ENCODE measurements around the gene ADAP2.

ADAP2 gene

DNA sequence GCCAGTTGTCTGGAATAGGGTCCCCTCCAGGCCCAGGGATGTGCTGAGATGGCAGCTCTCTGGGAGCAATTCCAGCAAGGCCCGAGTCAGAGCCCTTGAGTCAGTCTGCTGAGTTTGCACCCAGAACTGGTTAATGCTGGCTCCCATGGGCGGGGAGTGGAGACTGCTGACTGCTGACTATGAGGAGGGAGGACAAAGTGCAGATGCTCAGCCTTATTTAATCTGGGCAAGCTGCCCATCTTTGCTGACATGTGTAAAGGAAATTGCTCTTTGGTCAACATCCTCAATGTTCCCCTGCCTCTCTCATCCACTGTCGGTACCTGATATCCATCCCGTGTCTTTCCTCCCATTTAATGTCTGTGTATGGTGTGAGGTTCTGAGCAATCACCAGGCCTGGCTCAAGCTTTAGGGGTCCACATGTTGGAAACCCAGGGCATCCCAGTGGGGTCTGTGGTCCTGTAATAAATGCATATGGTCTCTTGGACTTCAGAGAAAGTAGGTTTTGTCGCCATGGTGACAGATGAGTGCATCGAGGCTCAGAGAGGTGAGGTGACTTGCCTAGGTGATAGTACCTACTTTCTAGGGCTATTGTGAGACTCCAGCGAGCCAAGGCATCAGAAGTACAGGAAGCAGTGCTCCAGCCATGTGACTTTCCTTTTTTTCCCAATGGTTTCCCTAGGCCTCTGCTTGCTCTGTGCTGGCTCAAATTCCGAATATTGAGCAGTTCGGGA lies 29.1 kb downstream of the ADAP2 start:
- H3K27ac ChIP-seq = no peak overlapping the region
- TF ChIP-seq ZFX (IDR thresholded peaks at IDR 0.05; ENCODE audit: borderline replicate concordance) = no peak
- TF ChIP-seq, protein P1, sequence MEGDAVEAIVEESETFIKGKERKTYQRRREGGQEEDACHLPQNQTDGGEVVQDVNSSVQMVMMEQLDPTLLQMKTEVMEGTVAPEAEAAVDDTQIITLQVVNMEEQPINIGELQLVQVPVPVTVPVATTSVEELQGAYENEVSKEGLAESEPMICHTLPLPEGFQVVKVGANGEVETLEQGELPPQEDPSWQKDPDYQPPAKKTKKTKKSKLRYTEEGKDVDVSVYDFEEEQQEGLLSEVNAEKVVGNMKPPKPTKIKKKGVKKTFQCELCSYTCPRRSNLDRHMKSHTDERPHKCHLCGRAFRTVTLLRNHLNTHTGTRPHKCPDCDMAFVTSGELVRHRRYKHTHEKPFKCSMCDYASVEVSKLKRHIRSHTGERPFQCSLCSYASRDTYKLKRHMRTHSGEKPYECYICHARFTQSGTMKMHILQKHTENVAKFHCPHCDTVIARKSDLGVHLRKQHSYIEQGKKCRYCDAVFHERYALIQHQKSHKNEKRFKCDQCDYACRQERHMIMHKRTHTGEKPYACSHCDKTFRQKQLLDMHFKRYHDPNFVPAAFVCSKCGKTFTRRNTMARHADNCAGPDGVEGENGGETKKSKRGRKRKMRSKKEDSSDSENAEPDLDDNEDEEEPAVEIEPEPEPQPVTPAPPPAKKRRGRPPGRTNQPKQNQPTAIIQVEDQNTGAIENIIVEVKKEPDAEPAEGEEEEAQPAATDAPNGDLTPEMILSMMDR (IDR thresholded peaks at IDR 0.05) = no peak

DNA sequence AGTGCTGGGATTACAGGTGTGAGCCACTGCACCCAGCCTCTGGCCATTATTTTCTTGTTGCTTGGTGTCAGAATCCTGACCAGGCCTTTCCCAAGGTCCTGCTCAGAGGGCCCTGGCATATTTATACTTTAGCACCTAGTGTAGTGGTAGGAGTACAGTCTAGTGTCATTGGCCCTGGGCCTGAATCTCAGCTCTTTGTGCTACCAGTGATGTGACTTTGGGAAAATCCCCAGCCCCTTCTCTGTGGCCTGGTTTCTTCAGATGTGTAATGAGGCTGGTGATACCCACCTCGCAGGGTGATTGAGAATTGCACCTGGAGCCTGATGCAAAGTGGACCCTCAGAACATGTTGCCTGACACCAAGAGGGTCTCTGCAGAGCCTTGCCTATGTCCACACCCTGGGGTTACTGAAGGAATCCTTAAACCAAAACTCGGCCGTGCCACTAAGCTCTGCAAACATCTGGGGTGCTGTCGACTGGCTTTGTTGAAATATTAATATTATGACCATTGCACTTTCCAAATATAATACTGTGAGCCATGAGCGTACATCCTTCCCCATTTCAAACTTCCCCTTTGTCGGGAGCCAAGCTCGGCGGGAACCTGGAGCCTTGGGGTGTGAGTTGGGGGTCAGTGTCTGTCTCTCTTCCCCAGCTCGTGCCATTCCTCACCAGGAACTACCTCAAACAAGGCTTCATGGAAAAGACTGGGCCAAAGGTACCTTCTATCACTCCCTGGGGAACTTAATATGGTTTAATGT lies 31.1 kb downstream of the ADAP2 start:
- TF ChIP-seq, protein P1 (IDR thresholded peaks at IDR 0.05) = no peak
- no peak for TF ChIP-seq ZFX (IDR thresholded peaks at IDR 0.05; ENCODE audit: borderline replicate concordance)
- H3K27ac ChIP-seq = no peak overlapping the region

DNA sequence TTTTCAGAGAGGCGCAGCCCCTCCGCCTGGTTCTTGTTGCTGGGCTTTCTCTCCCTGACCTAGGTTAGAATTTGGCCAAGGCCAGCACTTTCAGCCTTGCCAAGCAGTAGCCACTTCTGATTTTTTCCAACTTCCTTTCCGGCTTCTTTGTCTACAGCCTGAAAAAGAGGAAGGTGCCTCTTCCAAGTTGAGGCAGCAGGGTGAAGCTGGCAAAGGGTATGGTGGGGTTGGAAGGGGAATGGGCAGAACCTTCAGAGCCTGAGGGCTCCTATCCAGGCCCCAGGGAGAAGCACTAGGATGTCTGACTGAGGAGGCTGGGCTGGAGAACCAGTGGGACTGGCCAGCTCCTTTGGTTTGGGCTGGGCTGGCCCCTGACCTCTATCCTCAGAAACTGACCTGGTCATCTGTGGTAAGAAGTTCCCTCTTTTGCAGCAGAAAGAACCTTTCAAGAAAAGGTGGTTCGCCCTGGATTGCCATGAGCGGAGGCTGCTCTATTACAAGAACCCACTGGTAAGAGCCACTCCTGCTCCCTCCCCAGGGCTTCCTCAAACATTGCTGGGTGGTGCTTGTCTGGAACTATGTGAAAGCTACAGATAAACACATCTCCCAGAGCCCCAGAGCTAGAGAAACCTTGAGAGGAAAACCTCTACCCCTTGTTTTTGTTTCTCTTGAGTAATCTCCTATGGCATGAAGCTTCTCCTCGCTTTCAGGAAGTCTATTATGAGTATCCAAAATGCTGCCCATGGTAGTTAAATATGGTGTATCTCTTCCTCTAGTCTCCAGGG lies 32.5 kb downstream of the ADAP2 start:
- H3K27ac ChIP-seq = no peak overlapping the region
- TF ChIP-seq ZFX (IDR thresholded peaks at IDR 0.05; ENCODE audit: borderline replicate concordance) = no peak
- TF ChIP-seq, protein P1 (IDR thresholded peaks at IDR 0.05) = no peak

- no peak overlapping the region for H3K27ac ChIP-seq
- TF ChIP-seq ZFX (IDR thresholded peaks at IDR 0.05; ENCODE audit: borderline replicate concordance) = no peak
- TF ChIP-seq, protein P1 (IDR thresholded peaks at IDR 0.05) = no peak
Measured at GRCh38 chr17:30956764-30957374, 35.1 kb downstream of the ADAP2 start.

- TF ChIP-seq, protein P1 (IDR thresholded peaks at IDR 0.05) = no peak
- TF ChIP-seq ZFX (IDR thresholded peaks at IDR 0.05; ENCODE audit: borderline replicate concordance) = no peak
- H3K27ac ChIP-seq = no peak overlapping the region
Measured at GRCh38 chr17:30957741-30958140, 36.0 kb downstream of the ADAP2 start.

GRCh38 chr17:30958187-30958586 lies 36.4 kb downstream of the ADAP2 start:
- TF ChIP-seq, protein P1 (IDR thresholded peaks at IDR 0.05) = no peak
- no peak for TF ChIP-seq ZFX (IDR thresholded peaks at IDR 0.05; ENCODE audit: borderline replicate concordance)
- H3K27ac ChIP-seq = no peak overlapping the region

Measured in 22Rv1 (cell line).